H1 (cell line): ENCODE results near the gene LUZP1. TPM values are rescaled to one million over a fixed set of nuclear protein-coding genes. Genes with fewer than 3 reads are reported as not detected.

Experiments
- CREB1 ChIP-seq: IDR thresholded peaks from 2 replicates; pipeline ENCODE4 v1.6.1; 2012; ENCODE audit warnings: inconsistent platforms
- POU5F1 ChIP-seq: IDR thresholded peaks from 2 replicates; pipeline ENCODE4 v1.6.1; 2011; ENCODE audit warnings: low read depth, mild to moderate bottlenecking, low read length, moderate library complexity
- polyA plus RNA-seq, 7 experiments: library from polyadenylated mRNA; depleted of rRNA in 3 of 7; stranded (reverse) in 5 of 7; unstranded in 2 of 7; fragments of >200 nt in 5 of 7; fragments of 200-250 nt in 2 of 7; gene quantifications; 1 replicate in 5 of 7; 2 replicates in 1 of 7; 4 replicates in 1 of 7; pipeline versions ENCODE4 v1.2.1 to v1.2.3, GENCODE V29; 2011 to 2013; ENCODE audit warnings: missing spikeins in 2 of 7, mixed read lengths in 2 of 7
- total RNA-seq: library from RNA; stranded (reverse); fragmentation: NEBNext Ultra II Directional; extraction: Animal tissue kit (Norgen Biotek cat#: 25700); gene quantifications from 2 replicates; pipeline ENCODE4 v1.2.1, GENCODE V29; 2021
- TF ChIP-seq, protein P1 (sequence below): IDR thresholded peaks from 2 replicates; pipeline ENCODE4 v1.6.1; 2012; ENCODE audit warnings: inconsistent platforms

The LUZP1 gene
- total and polyA plus RNA-seq, 2 of the 8 experiments (the other 6 are each of a cell fraction or from before 2014, with no cell fraction given), result 14.0 to 60.5 TPM

DNA sequence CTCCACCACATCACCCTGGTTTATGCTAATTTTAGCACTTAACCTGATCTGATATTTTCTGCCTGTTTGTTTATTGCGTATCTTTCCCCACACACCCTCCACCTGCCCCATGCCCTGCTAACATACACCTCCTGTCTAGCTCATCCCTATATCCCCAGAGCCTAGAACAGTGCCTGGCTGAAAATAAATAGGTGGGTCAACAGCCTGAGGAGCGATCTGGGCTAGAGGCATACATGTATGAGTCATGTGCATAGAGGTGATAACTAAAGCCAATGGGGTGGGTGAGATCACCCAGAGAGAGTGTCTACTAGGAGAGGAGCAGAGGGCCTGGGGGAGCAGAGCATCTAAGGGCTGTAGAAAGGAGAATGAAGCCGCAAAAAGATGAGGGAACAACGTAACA lies 46.0 kb upstream of the LUZP1 start (continued):
- no peak for TF ChIP-seq POU5F1
- no peak for TF ChIP-seq CREB1
- TF ChIP-seq, protein P1, sequence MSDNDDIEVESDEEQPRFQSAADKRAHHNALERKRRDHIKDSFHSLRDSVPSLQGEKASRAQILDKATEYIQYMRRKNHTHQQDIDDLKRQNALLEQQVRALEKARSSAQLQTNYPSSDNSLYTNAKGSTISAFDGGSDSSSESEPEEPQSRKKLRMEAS, result no peak
